IPS-20b (cell line): ENCODE data around the gene ABRACL.

Experiments
- H3K27ac ChIP-seq: one replicate; pipeline ENCODE4 v1.5.1; 2013; ENCODE audit warnings: low read length
- H3K27me3 ChIP-seq: 2 replicates; pipeline ENCODE4 v1.6.1; 2013; ENCODE audit warnings: mild to moderate bottlenecking, low read length, inconsistent platforms; ENCODE audit not compliant: insufficient read depth
- H3K36me3 ChIP-seq: 2 replicates; pipeline ENCODE4 v1.6.1; 2013; ENCODE audit warnings: low read depth, mild to moderate bottlenecking, inconsistent platforms, low read length, moderate library complexity; ENCODE audit not compliant: insufficient read depth
- H3K4me1 ChIP-seq: 2 replicates; pipeline ENCODE4 v1.6.1; 2013; ENCODE audit warnings: mild to moderate bottlenecking, control low read depth, inconsistent platforms, low read length, moderate library complexity; ENCODE audit not compliant: insufficient read depth
- H3K4me3 ChIP-seq: 2 replicates; pipeline ENCODE4 v1.5.1; 2013; ENCODE audit warnings: mild to moderate bottlenecking, low read length, inconsistent platforms
- H3K9ac ChIP-seq: 2 replicates; pipeline ENCODE4 v1.6.1; 2013; ENCODE audit warnings: low read depth, mild to moderate bottlenecking, inconsistent platforms, low read length, moderate library complexity
- H3K9me3 ChIP-seq: 2 replicates; pipeline ENCODE4 v1.6.1; 2013; ENCODE audit warnings: mild to moderate bottlenecking, low read depth, low read length, inconsistent platforms; ENCODE audit not compliant: insufficient read depth

ABRACL gene

GRCh38 chr6:139028658-139029469 lies at the start of gene ABRACL:
ABRACL (plus strand) TSS chr6:139028745; CDS start chr6:139034161, 5,416 bp downstream.
- Histone ChIP-seq H3K9ac (peak within 1 kb of the TSS; percentile 77), H3K27me3 (no peaks in the 10 kb centered on the region), H3K9me3 (no peaks in the 10 kb centered on the region), H3K27ac (peak within 1 kb of the TSS; percentile 22), H3K4me1 (peaks cover 22% of the 10 kb centered on the region), H3K4me3 (peak within 1 kb of the TSS; percentile 88), H3K36me3 (peaks cover 5% of the 10 kb centered on the region)

DNA sequence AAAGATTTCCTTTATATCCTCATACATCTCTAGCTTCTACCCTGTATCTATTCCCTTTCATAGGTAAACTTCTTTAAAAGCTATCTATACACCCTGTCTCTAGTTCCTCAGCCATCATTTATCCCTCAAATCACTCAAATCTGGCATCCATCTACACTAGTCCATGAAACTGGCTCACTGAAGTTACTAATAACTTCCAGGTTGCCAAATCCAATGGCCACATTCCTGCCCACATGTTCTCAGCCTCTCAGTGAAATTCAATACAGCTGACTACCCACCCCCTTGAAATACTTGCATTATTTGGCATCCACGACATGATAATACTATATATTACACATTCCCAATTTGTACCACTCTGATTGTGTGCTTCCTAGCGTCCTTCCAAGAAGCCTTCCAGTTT lies 49.2 kb upstream of the ABRACL start:
- Histone ChIP-seq H3K27me3 (no peaks in the 10 kb centered on the region), H3K36me3 (no peaks in the 10 kb centered on the region), H3K4me3 (no peak overlapping the region), H3K4me1 (peaks cover 49% of the 10 kb centered on the region), H3K27ac (no peak overlapping the region), H3K9me3 (no peaks in the 10 kb centered on the region), H3K9ac (no peak overlapping the region)

GRCh38 chr6:138979813-138980668 lies 48.5 kb upstream of the ABRACL start:
- no peaks in the 10 kb centered on the region for H3K27me3 ChIP-seq
- H3K4me1 ChIP-seq: peaks cover 51% of the 10 kb centered on the region
- H3K36me3 ChIP-seq: no peaks in the 10 kb centered on the region
- H3K9ac ChIP-seq: no peak overlapping the region
- H3K9me3 ChIP-seq: no peaks in the 10 kb centered on the region
- no peak overlapping the region for H3K27ac ChIP-seq
- H3K4me3 ChIP-seq: no peak overlapping the region

DNA sequence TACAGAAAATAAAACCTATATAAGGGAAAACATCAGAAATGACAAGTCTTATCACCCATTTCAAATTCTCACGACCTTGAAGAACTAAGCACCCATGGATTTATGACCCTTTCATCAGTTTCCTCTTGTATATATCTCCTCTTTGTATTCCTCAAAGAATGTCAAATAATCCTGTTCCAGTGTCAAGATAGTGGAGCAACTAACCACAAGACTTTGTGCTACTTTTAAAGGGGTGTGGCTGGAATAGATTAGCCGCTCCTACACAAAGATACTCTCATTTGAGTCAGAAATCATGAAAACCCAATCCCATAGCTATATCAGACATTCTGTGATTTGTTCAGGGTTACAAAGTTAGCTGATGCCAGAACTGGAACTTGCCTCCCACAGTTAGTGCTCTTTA lies 47.1 kb upstream of the ABRACL start:
- H3K27me3 ChIP-seq: no peaks in the 10 kb centered on the region
- H3K36me3 ChIP-seq: no peaks in the 10 kb centered on the region
- H3K27ac ChIP-seq: no peak overlapping the region
- no peaks in the 10 kb centered on the region for H3K9me3 ChIP-seq
- H3K9ac ChIP-seq: no peak overlapping the region
- H3K4me1 ChIP-seq: peaks cover 50% of the 10 kb centered on the region
- no peak overlapping the region for H3K4me3 ChIP-seq

DNA sequence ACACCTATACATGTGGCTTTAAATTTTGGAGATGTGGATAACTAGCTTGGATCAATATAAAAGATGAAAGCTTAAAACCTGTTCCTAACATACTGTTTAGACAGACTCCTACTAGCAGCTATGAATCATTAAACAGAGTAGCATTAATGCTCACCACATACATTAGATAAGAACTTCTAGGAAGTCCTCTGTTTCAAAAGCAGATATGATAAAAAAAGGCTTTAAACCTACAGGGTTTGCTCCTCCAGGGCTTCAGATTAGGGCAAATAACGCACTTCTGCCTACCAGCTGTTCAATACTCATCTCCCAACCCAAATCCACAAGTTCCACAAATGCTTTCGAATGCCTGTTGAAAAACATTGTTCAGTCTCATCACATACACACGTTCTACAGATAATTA lies 42.0 kb upstream of the ABRACL start:
- peaks cover 21% of the 10 kb centered on the region for H3K4me1 ChIP-seq
- H3K9ac ChIP-seq: peak overlapping the region; percentile 84
- H3K4me3 ChIP-seq: peak overlapping the region; percentile 96
- peak overlapping the region; percentile 43 for H3K27ac ChIP-seq
- H3K9me3 ChIP-seq: no peaks in the 10 kb centered on the region
- no peaks in the 10 kb centered on the region for H3K27me3 ChIP-seq
- no peaks in the 10 kb centered on the region for H3K36me3 ChIP-seq

DNA sequence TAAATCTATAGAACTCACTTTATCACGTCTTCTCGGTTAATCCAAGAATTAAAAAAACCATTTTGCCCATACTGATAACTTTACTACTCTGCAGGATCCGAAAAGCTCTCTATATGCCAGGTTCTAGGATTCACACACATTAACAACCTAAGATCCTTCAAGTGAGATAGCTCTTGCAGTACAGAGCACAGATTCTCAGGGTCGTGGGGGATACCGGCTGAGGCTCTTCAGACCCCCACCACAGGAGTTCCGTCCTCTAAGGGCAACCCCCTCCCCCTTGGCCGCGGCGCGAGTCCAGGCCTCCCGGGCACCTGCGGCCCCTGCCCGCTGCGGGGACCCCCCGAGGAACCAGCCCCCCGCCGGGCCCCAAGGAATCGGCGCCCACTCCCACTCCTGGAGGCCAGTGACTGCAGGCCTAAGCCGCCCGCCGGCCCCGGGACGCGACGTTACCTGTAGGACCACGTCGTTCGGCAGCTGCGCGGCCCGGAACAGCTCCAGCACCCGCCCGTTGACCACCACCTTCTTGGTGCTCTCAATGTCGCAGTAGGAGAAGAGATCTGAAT lies 41.4 kb upstream of the ABRACL start:
- Histone ChIP-seq H3K4me3 (peak overlapping the region; percentile 96), H3K4me1 (peaks cover 21% of the 10 kb centered on the region), H3K36me3 (no peaks in the 10 kb centered on the region), H3K9me3 (no peaks in the 10 kb centered on the region), H3K9ac (peak overlapping the region; percentile 84), H3K27ac (peak overlapping the region; percentile 43), H3K27me3 (no peaks in the 10 kb centered on the region)

DNA sequence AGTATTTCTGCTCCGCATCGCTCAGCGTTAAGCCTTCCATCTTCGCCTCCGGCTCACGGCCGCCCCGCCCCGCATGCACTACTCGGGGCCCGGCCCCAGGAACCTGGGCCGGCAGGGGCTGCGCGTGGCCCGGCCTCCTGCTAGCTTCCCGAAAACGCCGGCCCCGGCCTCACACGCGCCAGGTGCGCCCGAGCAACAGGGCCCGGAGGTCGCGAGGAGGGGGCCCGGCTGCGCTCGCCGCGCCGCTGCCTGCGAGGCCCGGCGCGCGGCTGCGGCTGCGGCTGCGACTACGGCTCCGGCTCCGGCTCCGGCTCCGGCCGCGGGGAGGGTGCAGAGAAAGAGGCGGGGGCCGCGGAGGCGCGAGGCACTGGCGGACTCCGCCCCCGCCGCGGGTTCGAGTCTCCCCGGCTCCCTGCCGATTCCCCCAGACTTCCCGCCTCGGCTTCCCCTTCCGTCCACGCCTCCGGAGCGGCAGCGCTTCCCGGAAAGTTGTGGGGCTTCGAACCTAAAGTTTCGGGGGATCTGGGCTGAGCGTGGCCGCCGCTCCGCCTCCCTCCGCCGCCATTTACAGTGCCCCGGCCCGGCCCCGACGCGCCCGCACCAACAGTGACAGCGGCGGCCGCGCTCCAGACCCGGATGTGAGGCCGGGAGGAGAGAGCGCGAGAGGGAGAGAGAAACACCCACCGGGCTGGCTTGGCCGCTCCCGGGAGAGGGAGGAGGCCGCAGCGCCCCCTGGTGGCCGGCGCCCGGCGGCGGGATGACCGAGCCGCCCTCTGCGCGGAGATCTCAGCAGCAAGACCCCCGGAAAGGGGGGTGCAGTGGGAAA lies 40.7 kb upstream of the ABRACL start, which contains the start of gene REPS1:
Gene REPS1, minus strand, starts transcription at position 611 of the 826 bp plus-strand sequence. Its CDS starts 571 bp downstream, at position 40.
- H3K9me3 ChIP-seq: no peaks in the 10 kb centered on the region
- H3K27me3 ChIP-seq: no peaks in the 10 kb centered on the region
- H3K9ac ChIP-seq: peak within 1 kb of the TSS; percentile 84
- no peaks in the 10 kb centered on the region for H3K36me3 ChIP-seq
- peak within 1 kb of the TSS; percentile 43 for H3K27ac ChIP-seq
- H3K4me1 ChIP-seq: peaks cover 21% of the 10 kb centered on the region
- peak within 1 kb of the TSS; percentile 96 for H3K4me3 ChIP-seq

DNA sequence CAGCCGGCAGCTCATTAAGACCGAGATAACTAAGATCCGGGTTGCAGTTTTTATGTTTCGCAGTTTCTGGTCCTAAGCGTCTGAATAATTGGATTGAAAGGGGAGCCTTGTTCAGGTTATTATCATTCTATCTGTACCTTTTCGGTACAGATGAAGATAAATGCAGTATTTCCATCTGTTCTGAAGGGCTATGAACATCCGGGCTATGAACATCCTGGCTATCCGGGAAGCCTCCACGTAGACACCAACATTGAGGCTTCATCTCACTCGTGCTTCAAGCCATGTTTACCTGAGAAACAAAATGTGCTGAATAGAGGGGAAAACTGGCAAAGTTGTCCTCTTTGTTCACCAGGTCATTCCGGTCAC lies 40.1 kb upstream of the ABRACL start:
- peaks cover 25% of the 10 kb centered on the region for H3K4me1 ChIP-seq
- H3K9ac ChIP-seq: peak overlapping the region; percentile 71; the same call in 1 of the 2 replicates
- no peaks in the 10 kb centered on the region for H3K27me3 ChIP-seq
- peak overlapping the region; percentile 96 for H3K4me3 ChIP-seq
- H3K27ac ChIP-seq: no peak overlapping the region
- no peaks in the 10 kb centered on the region for H3K36me3 ChIP-seq
- no peaks in the 10 kb centered on the region for H3K9me3 ChIP-seq

GRCh38 chr6:138989098-138989983 lies 39.2 kb upstream of the ABRACL start:
- Histone ChIP-seq H3K4me1 (peaks cover 30% of the 10 kb centered on the region), H3K9me3 (no peaks in the 10 kb centered on the region), H3K27ac (no peak overlapping the region)

DNA sequence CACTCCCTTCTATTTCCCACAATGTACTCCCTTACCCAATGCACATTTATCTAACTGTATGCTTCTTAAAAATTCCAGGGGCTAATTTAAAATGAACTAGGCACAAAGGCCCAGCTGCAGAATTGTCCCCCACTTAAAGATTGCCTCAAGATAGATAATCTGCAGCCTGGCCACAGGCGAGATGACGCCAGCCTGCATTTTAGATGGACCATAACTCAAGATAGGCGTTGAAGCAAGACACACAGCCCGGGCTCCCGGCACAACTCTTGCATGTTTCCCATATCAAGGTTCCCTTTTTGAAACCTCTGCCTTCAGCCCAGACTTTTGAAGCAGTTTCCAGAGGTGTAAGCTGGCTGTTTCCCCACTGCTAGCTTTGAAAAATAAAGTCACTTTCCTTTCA lies 37.3 kb upstream of the ABRACL start:
- H3K4me3 ChIP-seq: no peak overlapping the region
- no peaks in the 10 kb centered on the region for H3K27me3 ChIP-seq
- peaks cover 18% of the 10 kb centered on the region for H3K4me1 ChIP-seq
- no peaks in the 10 kb centered on the region for H3K9me3 ChIP-seq
- no peak overlapping the region for H3K27ac ChIP-seq
- no peaks in the 10 kb centered on the region for H3K36me3 ChIP-seq
- no peak overlapping the region for H3K9ac ChIP-seq

More at GRCh38 chr6:138989098-138989983, 39.2 kb upstream of the ABRACL start:
- H3K4me3 ChIP-seq: no peak overlapping the region
- no peak overlapping the region for H3K9ac ChIP-seq
- H3K27me3 ChIP-seq: no peaks in the 10 kb centered on the region
- no peaks in the 10 kb centered on the region for H3K36me3 ChIP-seq
